ENCODE results near the gene AUTS2.

Gene AUTS2

DNA sequence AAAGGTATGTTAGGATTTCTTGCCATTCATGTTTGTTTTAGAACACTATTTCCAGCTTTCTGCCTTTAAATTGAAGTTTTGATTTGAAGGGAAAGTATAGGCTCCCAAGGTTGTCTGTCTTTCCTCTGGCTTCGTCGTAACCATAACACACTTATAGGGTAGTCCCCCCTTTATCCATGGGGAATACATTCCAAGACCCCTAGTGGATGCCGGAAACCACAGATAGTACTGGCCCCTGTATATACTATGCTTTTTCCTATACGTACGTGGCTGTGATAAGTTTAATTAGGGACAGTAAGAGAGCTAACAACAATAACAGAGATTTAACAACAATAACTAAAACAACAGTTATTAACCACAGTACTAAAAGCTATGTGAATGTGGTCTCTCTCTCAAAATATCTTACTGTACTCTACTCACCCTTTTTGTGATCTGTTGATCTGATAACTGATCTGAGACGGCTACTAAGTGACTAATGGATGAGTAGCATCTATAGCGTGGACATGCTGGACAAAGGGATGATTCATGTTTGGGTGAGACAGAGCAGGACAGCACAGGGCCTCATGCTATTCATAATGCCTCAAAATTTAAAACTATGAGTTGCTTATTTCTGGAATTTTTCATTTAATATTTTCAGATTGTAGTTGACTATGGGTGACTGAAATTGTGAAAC is 273.1 kb downstream of the AUTS2 start:
- DNase-seq: no peak

GRCh38 chr7:69871886-69872569 is 273.8 kb downstream of the AUTS2 start:
- DNase-seq: no peak

- no peak for DNase-seq
Observed at GRCh38 chr7:69873512-69873911, 275.2 kb downstream of the AUTS2 start.

DNA sequence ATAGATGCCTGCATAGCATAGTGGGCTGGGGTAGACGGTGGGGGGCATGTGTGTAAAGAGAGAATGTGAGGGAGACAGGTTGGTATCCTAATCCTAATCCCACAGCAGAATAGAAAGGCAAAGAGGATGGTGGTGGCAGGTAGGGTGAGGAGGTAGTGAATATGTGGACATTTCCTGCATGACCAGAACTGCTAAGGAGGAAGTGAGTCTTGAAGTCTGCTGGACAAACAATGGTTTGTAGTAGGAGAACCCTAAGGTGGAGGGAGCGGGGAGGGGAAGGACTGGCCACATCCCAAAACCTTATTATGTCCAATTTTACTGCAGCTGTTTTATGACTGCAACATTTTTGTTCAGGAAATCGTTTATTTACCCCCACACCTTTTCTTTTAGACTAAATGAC is 279.7 kb downstream of the AUTS2 start:
- DNase-seq: no peak

- DNase-seq: no peak
Observed at GRCh38 chr7:69878591-69878990, 280.3 kb downstream of the AUTS2 start.

DNA sequence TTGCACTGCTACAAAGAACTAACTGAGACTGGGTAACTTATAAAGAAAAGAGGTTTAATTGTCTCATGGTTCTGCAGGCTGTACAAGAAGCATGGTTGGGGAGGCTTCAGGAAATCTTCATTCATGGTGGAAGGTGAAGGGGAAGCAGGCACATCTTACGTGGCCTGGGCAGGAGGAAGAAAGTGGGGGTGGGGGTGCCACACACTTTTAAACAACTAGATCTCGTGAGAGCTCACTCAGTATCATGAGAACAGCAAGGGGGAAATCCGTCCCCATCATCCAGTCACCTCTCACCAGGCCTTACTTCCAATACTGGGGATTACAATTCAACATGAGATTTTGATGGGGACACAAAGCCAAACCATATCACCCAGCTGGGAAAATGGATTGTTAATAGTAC is 281.7 kb downstream of the AUTS2 start:
- no peak for DNase-seq

- no peak for DNase-seq
Observed at GRCh38 chr7:69880840-69881239, 282.6 kb downstream of the AUTS2 start.

DNA sequence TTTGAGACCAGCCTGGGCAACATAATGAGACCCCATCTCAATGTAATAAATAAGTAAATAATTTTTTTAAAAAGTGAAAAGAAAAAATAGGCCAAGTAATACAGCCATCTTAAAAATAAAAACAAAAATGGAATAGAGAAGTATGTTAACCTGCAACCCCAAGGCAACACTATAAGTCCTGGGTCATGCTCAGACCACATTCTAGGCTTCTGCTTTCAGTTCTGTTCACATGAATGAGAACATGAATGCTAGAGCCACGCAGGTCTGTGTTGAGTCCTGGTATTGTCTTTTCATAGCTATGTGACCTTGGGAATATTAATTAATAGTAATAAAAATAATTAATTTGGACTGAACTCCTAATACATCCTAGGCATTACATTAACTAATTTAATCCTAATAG is 284.0 kb downstream of the AUTS2 start:
- no peak for DNase-seq

- no peak for DNase-seq
Observed at GRCh38 chr7:69883399-69883891, 285.2 kb downstream of the AUTS2 start.

DNA sequence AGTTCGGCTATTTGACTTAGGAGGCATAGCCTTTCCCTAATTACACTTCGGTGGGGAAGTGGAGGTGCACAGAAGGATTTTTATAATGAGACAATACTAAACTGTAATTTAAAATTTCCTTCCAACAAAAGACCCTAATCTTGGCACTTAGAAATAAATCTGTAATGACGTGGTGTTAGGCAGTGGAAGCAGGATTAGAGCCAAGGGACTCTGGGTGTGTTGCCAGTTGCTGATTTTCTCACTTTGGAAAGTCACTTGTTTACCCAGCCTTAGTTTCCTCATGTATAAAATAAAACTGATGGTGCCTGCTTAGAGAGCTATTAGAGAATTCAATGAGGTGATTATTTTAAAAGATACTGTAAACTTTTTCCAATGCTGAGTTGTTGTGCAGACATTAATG is 287.2 kb downstream of the AUTS2 start:
- DNase-seq: no peak

GRCh38 chr7:69889338-69889975 is 291.2 kb downstream of the AUTS2 start:
- DNase-seq: no peak

- DNase-seq: no peak
Observed at GRCh38 chr7:69889976-69890351, 291.7 kb downstream of the AUTS2 start.

- no peak for DNase-seq
Observed at GRCh38 chr7:69892790-69893189, 294.5 kb downstream of the AUTS2 start.

- DNase-seq: no peak
Observed at GRCh38 chr7:69893906-69894305, 295.6 kb downstream of the AUTS2 start.

- no peak for DNase-seq
Observed at GRCh38 chr7:69895446-69895845, 297.2 kb downstream of the AUTS2 start.

DNA sequence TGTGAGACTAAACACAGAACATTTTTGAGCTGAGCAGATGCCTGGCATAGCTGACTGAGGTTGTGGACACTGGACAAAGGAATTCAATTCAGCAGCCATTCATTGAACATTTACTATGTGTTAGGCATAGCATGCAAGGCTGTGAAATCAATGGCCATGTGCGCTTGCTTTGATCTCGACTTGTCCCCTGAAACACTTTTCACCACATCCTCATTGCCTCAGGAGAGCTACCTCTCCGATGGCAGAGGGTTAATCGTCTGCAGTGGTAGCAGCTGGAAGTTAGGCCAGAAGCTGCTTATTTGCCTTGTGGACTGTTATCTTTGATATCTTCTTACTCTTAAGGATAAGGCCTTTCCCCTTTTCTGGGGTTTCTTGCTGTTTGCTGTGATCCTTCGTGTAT is 297.8 kb downstream of the AUTS2 start:
- no peak for DNase-seq

GRCh38 chr7:69898189-69898588 is 299.9 kb downstream of the AUTS2 start:
- DNase-seq: no peak

GRCh38 chr7:69903410-69903809 is 305.1 kb downstream of the AUTS2 start:
- DNase-seq: no peak

DNA sequence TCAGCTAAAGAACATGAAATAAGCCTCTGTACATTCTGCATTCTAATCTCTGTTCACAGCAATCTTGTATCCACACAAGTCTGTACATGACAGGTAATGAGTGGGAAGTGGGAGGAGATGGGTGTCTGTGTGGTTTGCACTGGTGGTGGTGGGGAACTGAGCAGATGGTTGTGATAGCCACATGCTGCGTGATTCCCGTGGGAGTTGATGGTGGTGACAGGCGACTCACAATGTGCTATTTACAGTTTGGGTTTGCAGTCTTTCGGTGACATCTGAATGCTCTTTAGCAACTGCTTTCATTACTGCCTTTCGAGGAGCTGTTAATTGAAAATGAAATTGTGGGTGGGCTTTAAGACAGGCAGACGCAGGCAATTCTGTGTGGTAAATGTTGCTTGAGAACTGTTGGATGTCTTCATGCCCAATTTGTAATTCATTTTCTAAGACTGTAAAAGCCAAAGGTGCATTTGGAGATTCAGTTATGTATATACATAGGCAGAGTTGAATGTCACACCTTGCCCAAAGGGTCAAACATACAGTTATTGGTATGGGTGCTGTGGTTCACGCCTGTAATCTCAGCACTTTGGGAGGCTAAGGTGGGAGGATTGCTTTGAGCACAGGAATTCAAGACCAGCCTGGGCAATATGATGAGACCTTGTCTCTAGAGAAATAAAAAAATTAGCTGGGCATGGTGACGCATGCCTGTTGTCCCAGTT is 308.2 kb downstream of the AUTS2 start:
- DNase-seq: no peak

- DNase-seq: no peak
Observed at GRCh38 chr7:69907720-69908119, 309.4 kb downstream of the AUTS2 start.

- no peak for DNase-seq
Observed at GRCh38 chr7:69908454-69908853, 310.2 kb downstream of the AUTS2 start.

- DNase-seq: no peak
Observed at GRCh38 chr7:69910150-69910549, 311.9 kb downstream of the AUTS2 start.

DNA sequence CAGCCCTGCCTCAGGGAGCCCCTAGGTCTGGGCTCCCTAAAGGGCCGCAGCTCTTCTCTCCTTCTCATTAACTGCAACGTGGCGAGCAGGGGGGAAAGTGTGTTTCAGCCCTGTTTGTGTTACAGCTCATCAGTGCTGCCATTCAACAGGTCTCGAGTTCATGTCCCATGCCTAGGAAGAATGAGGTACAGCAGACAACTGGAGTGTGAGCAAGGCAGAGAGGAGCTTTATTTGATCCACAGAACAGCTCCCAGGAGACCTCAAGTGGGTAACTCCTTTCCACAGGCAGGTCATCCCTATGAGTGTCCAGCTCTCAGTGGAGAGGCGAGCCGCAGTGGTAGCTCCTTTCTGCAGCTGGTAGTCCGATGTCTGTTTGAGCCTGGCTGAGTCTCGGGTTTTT is 313.1 kb downstream of the AUTS2 start:
- no peak for DNase-seq

DNA sequence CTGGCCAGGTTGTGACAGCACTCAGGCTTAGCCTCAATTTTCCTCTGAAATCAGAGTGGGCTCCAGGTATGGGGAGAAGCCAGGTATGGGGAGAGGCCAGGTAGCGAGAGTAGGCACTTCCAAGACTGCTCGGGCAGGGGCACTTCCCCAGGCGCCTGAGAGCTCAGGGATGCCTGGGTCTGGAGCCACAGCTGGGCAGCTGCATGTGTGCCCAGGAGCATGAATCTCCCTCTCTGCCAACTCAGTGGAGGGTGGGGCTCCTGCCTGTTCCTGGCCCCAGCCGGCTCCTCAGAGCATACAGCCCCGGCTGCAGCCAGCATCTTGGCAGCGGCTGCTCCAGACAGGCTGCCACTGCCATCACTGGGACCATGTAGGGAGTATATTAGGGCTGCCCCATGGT is 313.9 kb downstream of the AUTS2 start:
- no peak for DNase-seq

All from effector CD8-positive, alpha-beta T cell (primary cell).